WTC11 (cell line): ENCODE data around the gene ZNF652. TPM values are rescaled to one million over a fixed set of nuclear protein-coding genes. Genes with fewer than 3 reads are reported as not detected.

Experiments used
- ATAC-seq: fragments of 200-7000 bp; cut with Tn5 transposase; 2 replicates; pipeline ENCODE4 v1.10.0; 2021; ENCODE audit warnings: mild to moderate bottlenecking, moderate library complexity
- CTCF ChIA-PET: fragments of 300-600 bp; sonication (Branson Sonifier 250); formaldehyde crosslinking; loops from one replicate; lab custom pipeline; 2021; ENCODE audit warnings: antibody characterized with exemption; lab: Charles Lee
- POLR2A ChIA-PET: fragments of 350-600 bp; sonication (Branson Sonifier 250); formaldehyde crosslinking; loops from one replicate; lab custom pipeline; 2021; ENCODE audit warnings: antibody characterized with exemption; lab: Charles Lee
- DNase-seq: peaks from one replicate; pipeline ENCODE4 v3.0.0; 2021; ENCODE audit warnings: low spot score
- H3K27ac Mint-ChIP-seq: 2 replicates; pipeline ENCODE4 v1.8.0; 2021; ENCODE audit warnings: mixed read lengths
- H3K27me3 Mint-ChIP-seq: 2 replicates; pipeline ENCODE4 v1.8.0; 2021; ENCODE audit warnings: low read depth, mild to moderate bottlenecking, moderate library complexity, mixed read lengths
- H3K36me3 Mint-ChIP-seq: 2 replicates; pipeline ENCODE4 v1.8.0; 2021; ENCODE audit warnings: mixed read lengths
- H3K4me1 Mint-ChIP-seq: 2 replicates; pipeline ENCODE4 v1.8.0; 2022; ENCODE audit warnings: mixed read lengths
- H3K4me3 Mint-ChIP-seq: 2 replicates; pipeline ENCODE4 v1.8.0; 2021; ENCODE audit warnings: mild to moderate bottlenecking, moderate library complexity, mixed read lengths
- H3K9me3 Mint-ChIP-seq: 2 replicates; pipeline ENCODE4 v1.8.0; 2021; ENCODE audit warnings: mixed read lengths
- AFF4 ChIP-seq: sonication (generic); formaldehyde crosslinking; IDR thresholded peaks from 2 replicates; pipeline ENCODE4 v1.8.1; 2023; ENCODE audit warnings: mild to moderate bottlenecking, missing genetic modification reagents, borderline replicate concordance
- E2F1 ChIP-seq: sonication (generic); formaldehyde crosslinking; IDR thresholded peaks from 2 replicates; pipeline ENCODE4 v1.8.0; 2022; ENCODE audit warnings: mild to moderate bottlenecking, missing genetic modification reagents
- E2F5 ChIP-seq: sonication (generic); formaldehyde crosslinking; IDR thresholded peaks from 2 replicates; pipeline ENCODE4 v1.8.1; 2022; ENCODE audit warnings: mild to moderate bottlenecking, moderate library complexity, missing genetic modification reagents
- EMX1 ChIP-seq: fragments of 250-450 bp; sonication (Bioruptor Pico); IDR thresholded peaks from 2 replicates; pipeline ENCODE4 v1.8.0; 2021; ENCODE audit warnings: mild to moderate bottlenecking
- FOXP4 ChIP-seq: sonication (generic); formaldehyde crosslinking; IDR thresholded peaks from 2 replicates; pipeline ENCODE4 v1.8.0; 2022; ENCODE audit warnings: mild to moderate bottlenecking, missing genetic modification reagents
- IRF1 ChIP-seq: sonication (generic); formaldehyde crosslinking; IDR thresholded peaks from 2 replicates; pipeline ENCODE4 v1.8.0; 2023; ENCODE audit warnings: missing genetic modification reagents
- MYBL2 ChIP-seq: sonication (generic); formaldehyde crosslinking; IDR thresholded peaks from 2 replicates; pipeline ENCODE4 v1.8.1; 2023; ENCODE audit warnings: mild to moderate bottlenecking, moderate library complexity, missing genetic modification reagents
- NR2C2 ChIP-seq: sonication (generic); formaldehyde crosslinking; IDR thresholded peaks from 2 replicates; pipeline ENCODE4 v1.8.0; 2022; ENCODE audit warnings: mild to moderate bottlenecking, missing genetic modification reagents
- PRDM15 ChIP-seq: sonication (generic); formaldehyde crosslinking; IDR thresholded peaks from 2 replicates; pipeline ENCODE4 v1.8.0; 2022; ENCODE audit warnings: missing genetic modification reagents
- PRRX2 ChIP-seq: fragments of 250-450 bp; sonication (Bioruptor Pico); IDR thresholded peaks from 2 replicates; pipeline ENCODE4 v1.8.0; 2021; ENCODE audit warnings: mild to moderate bottlenecking
- SMAD3 ChIP-seq: sonication (generic); formaldehyde crosslinking; IDR thresholded peaks from 2 replicates; pipeline ENCODE4 v1.8.0; 2022; ENCODE audit warnings: missing genetic modification reagents, mild to moderate bottlenecking, borderline replicate concordance
- TEAD4 ChIP-seq: sonication (generic); formaldehyde crosslinking; IDR thresholded peaks from 2 replicates; pipeline ENCODE4 v1.8.0; 2022; ENCODE audit warnings: mild to moderate bottlenecking, missing genetic modification reagents
- ZBTB43 ChIP-seq: sonication (generic); formaldehyde crosslinking; IDR thresholded peaks from 2 replicates; pipeline ENCODE4 v1.8.1; 2023; ENCODE audit warnings: mild to moderate bottlenecking, missing genetic modification reagents
- ZNF425 ChIP-seq: fragments of 250-450 bp; sonication (Bioruptor Pico); conservative IDR thresholded peaks from 2 replicates; pipeline ENCODE4 v1.9.0; 2021; ENCODE audit warnings: mild to moderate bottlenecking
- total RNA-seq: library from RNA; stranded (reverse); gene quantifications from 3 replicates; pipeline ENCODE4 v1.2.3, GENCODE V29; 2021

ZNF652 gene
- total RNA-seq, 1 experiment from 2014 or later, result 40.8 TPM

GRCh38 chr17:49299996-49300395, 62.1 kb downstream of the ZNF652 start:
- Mint-ChIP-seq H3K36me3 (peaks cover 17% of the 10 kb centered on the region), H3K4me1 (no peaks in the 10 kb centered on the region), H3K9me3 (no peaks in the 10 kb centered on the region), H3K4me3 (no peak overlapping the region), H3K27ac (no peak overlapping the region), H3K27me3 (no peaks in the 10 kb centered on the region)
- no peak for ATAC-seq
- ChIA-PET CTCF (interaction anchor here (0.7 kb wide), 1 partner anchor 9 kb away, joined by 4 read pairs; no protein-coding TSS in a partner anchor), POLR2A (interaction anchor here (0.6 kb wide), 2 partner anchors 37 to 131 kb away, joined by 5 read pairs; no protein-coding TSS in a partner anchor)
- DNase-seq, result no peak
- TF ChIP-seq PRDM15 (CRISPR knock-in tag) (no peak), PRRX2 (no peak), MYBL2 (CRISPR knock-in tag) (no peak), SMAD3 (CRISPR knock-in tag) (no peak), E2F1 (CRISPR knock-in tag) (no peak), FOXP4 (CRISPR knock-in tag) (no peak), E2F5 (no peak), TEAD4 (CRISPR knock-in tag) (no peak), ZNF425 (CRISPR knock-in tag) (no peak), IRF1 (CRISPR knock-in tag) (no peak), EMX1 (CRISPR knock-in tag) (no peak), ZBTB43 (no peak), AFF4 (CRISPR knock-in tag) (no peak), NR2C2 (no peak)
